Measurements from ENCODE around the gene UBN1.

Gene UBN1, protein sequence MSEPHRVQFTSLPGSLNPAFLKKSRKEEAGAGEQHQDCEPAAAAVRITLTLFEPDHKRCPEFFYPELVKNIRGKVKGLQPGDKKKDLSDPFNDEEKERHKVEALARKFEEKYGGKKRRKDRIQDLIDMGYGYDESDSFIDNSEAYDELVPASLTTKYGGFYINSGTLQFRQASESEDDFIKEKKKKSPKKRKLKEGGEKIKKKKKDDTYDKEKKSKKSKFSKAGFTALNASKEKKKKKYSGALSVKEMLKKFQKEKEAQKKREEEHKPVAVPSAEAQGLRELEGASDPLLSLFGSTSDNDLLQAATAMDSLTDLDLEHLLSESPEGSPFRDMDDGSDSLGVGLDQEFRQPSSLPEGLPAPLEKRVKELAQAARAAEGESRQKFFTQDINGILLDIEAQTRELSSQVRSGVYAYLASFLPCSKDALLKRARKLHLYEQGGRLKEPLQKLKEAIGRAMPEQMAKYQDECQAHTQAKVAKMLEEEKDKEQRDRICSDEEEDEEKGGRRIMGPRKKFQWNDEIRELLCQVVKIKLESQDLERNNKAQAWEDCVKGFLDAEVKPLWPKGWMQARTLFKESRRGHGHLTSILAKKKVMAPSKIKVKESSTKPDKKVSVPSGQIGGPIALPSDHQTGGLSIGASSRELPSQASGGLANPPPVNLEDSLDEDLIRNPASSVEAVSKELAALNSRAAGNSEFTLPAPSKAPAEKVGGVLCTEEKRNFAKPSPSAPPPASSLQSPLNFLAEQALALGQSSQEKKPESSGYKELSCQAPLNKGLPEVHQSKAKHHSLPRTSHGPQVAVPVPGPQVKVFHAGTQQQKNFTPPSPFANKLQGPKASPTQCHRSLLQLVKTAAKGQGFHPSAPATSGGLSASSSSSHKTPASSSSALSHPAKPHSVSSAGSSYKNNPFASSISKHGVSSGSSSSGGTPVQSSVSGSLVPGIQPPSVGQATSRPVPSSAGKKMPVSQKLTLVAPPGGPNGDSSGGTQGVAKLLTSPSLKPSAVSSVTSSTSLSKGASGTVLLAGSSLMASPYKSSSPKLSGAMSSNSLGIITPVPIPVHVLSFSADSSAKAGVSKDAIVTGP (N-terminal part only)

GRCh38 chr16:4846901-4847773 is at the start of gene UBN1, which contains the start of gene GLYR1:
Gene UBN1, plus strand, starts transcription at chr16:4847481. Its CDS starts 5,437 bp downstream, at chr16:4852918.
Gene GLYR1, minus strand, starts transcription at chr16:4847288. Its CDS starts 23 bp downstream, at chr16:4847265.
- peak; percentile 98 to 100 for DNase-seq (ENCODE audit: low read depth in 1 of 2, low spot score in 1 of 2)

GRCh38 chr16:4797805-4798252 is 49.5 kb upstream of the UBN1 start:
- DNase-seq (ENCODE audit: low read depth in 1 of 2, low spot score in 1 of 2), result no peak

DNA sequence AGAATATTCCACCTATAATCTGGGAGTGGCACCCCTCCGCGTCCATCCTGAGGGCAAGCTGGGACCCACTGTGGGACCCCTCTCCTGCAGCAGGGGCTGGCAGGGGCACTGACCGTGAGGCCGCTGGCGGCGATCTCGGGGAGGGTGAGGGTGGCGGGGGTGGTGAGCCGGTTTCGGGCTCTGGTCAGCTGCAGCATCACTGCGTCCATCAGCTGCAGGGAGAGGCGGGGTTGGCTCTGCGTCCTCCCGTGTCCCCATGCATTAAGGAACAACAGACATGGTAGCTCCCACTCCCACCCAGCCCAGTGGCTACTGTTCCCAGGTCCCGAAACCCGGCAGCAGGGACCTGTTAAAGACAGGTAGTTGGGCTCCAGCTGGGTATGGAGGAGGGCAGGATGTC is 48.8 kb upstream of the UBN1 start:
- no peak for DNase-seq (ENCODE audit: low read depth in 1 of 2, low spot score in 1 of 2)

DNA sequence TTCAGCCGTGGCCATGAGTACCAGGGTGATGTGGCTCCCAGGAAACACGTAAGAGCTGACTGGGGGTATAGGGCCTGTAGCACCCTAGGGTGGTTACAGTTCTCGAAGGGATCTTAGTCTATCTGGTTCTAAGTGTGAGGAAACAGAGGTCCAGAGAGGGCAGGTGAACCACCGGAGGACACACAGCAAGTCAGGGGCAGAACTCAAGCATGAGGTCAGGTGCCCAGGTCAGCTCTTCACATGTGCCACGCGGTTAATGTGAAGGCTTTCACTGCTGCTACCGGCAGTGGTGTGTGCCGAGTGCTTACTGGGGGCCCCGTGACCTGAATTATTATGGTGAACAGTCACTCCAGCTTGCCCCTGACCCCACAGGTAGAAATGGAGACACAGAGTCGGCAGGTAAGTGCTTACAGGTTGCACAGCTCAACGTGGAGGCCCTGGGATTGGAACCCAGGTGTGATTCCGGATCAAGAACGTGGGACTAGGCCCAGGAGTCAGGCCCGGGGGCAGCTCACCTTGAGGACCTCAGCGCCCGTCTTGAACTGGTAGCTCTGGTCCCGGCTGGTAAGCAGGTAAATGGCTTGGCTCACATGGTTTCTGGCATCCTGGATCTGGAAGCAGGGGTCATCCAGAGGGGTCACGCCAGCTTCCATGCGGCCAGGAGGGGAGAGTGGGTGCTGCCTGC is 48.0 kb upstream of the UBN1 start:
- DNase-seq (ENCODE audit: low read depth in 1 of 2, low spot score in 1 of 2), result no peak

GRCh38 chr16:4800290-4801041 is 46.8 kb upstream of the UBN1 start:
- DNase-seq (ENCODE audit: low read depth in 1 of 2, low spot score in 1 of 2), result no peak

- no peak for DNase-seq (ENCODE audit: low read depth in 1 of 2, low spot score in 1 of 2)
Observed at GRCh38 chr16:4801051-4801961, 46.0 kb upstream of the UBN1 start.

GRCh38 chr16:4801962-4802658 is 45.2 kb upstream of the UBN1 start, which contains the start of gene ROGDI:
Gene ROGDI, minus strand, starts transcription at chr16:4802633. Its CDS starts 62 bp downstream, at chr16:4802571.
- peak; percentile 59 to 67 for DNase-seq (ENCODE audit: low read depth in 1 of 2, low spot score in 1 of 2)

GRCh38 chr16:4802659-4803287 is 44.5 kb upstream of the UBN1 start:
- peak; percentile 83 to 86 for DNase-seq (ENCODE audit: low read depth in 1 of 2, low spot score in 1 of 2)

GRCh38 chr16:4803401-4803844 is 43.9 kb upstream of the UBN1 start:
- no peak for DNase-seq (ENCODE audit: low read depth in 1 of 2, low spot score in 1 of 2)

- DNase-seq (ENCODE audit: low read depth in 1 of 2, low spot score in 1 of 2), result no peak
Observed at GRCh38 chr16:4803898-4804762, 43.2 kb upstream of the UBN1 start.

- DNase-seq (ENCODE audit: low read depth in 1 of 2, low spot score in 1 of 2), result no peak
Observed at GRCh38 chr16:4805231-4805630, 42.0 kb upstream of the UBN1 start.

GRCh38 chr16:4806280-4806679 is 41.0 kb upstream of the UBN1 start:
- DNase-seq (ENCODE audit: low read depth in 1 of 2, low spot score in 1 of 2), result no peak

DNA sequence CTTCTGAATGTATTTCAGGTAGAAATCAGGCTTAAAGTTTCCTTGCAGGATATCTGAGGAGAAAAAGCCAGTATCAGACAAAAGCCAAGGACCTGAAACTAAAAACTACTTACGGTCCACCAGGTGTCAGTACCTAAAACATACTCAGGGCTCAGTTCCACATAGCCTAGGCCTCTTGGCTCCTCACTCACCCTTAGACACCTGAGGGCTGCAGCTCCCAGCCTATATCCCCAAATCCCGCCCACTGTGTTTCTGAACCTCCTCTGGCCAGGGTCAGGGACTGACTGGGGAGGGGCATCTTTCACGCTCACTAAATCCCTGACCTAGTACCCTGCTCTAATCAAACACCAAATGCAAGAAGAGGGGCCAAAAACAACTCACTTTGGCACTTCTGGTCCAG is 36.0 kb upstream of the UBN1 start:
- DNase-seq (ENCODE audit: low read depth in 1 of 2, low spot score in 1 of 2), result no peak

DNA sequence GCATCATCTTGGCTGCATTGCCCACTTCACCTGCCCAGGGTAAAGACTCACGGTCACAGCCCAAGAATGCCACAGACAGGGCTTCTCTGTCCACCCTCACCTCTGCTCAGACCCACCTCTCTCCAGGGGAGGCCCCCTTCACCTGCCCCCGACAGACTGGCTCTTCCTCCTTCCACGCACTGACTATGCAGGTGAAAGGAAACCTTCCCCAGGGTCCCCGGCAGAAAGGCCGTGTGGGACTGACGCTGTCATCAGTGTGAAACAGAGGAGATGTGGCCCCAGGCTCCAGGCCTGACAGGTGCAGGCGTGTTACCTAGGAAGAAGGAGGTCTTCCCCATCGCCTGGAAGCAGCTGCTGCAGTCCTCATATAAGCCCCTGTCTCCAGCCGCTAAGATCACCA is 35.5 kb upstream of the UBN1 start:
- no peak for DNase-seq (ENCODE audit: low read depth in 1 of 2, low spot score in 1 of 2)

DNA sequence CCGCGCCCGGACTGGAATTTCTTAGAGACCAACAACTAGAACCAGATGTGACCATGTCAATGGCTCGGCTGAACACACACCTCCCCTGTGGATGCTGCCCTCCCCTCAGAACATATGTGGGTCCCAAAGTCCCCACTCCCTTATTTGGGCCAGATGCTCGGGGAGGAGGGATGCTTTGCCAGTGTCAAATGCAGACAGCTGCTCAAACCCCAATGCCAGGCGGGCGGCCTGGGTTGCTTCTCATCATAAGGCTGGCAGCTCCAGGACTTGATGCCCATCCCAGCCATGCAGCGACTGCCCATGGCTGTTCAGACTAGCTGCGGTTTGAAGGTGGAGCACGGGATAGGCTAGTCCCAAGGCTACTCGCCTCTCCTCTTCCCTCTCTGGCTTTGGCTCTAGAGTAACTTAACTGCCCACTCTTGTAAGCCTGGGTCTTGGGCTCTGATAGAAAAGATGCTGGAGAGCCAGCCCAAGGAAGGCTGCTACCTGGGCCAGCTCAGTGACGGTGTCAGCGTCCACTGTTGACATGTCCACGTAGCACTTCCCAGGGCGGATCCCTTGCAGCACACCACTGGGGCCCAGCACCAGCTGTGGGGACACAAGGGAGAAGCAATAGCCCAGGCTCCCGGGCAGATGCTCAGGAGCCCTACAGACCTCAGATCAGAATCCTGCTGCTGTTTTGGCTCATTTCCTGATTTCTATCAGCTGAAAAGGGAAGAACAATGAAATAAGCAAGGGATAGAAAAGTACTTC is 33.9 kb upstream of the UBN1 start:
- DNase-seq (ENCODE audit: low read depth in 1 of 2, low spot score in 1 of 2), result no peak
